ENCODE results near the gene SPATA22. TPM values are rescaled to one million over a fixed set of nuclear protein-coding genes. Genes with fewer than 3 reads are reported as not detected.
"Not testable (repeated sequence)": the region's sequence is repeated elsewhere in the genome, so short reads cannot be mapped to it uniquely, and the experiment has no call there.

The SPATA22 gene
- 1 to 10 TPM in 1 of 3 donors, under 1 TPM in 2; 0.28 to 1.1 (median 0.56) TPM for polyA plus RNA-seq (ENCODE audit: insufficient read length in 3 of 3)

DNA sequence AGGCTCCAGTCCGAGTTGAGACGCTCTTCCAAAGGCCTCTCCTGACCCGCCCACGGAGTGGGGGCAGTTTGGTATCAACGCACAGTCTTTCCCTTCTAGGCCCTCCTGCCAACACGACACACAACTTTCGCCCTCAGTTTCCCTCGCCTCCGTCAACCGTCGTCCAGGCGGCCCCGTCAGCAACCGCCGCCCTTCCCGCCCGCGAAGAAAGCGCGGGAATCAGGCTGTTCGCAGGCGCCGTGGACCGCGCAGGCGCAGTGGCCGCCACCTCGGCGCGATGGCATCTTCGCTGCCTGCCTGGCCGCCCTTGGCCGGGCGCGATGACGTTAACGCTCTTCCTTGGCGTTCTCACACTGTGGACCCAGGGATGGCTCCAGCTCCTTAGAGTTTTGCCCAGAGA, at the start of gene SPATA22:
TSS of gene SPATA22 (minus strand) at position 221 of the 400 bp plus-strand sequence. CDS start 2,494 bp downstream, outside the sequence.
- no peak for DNase-seq (ENCODE audit: low read depth in 3 of 3, low spot score in 2 of 3)

GRCh38 chr17:3519472-3519871, 47.9 kb upstream of the SPATA22 start:
- DNase-seq (ENCODE audit: low read depth in 3 of 3, low spot score in 2 of 3) = not testable (repeated sequence)

DNA sequence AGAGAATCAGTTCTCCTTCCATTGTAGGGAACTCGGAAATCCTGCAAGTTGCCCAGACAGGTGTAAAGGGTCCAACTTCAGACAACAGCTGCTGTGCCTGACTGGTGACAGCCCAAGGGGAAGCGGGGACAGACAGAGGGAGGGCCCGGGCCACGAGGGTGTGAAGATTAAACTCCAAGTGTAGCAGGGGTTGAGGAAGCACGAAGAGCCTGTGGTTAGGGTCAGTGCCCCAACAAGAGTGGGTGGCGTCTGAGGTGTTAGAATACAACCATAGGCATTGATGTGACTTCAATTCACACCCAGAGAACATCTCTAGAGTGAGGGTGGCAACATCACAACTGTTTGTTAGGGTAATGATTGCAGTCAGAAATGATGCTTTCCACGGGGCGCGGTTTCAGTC, 43.3 kb upstream of the SPATA22 start:
- DNase-seq (ENCODE audit: low read depth in 3 of 3, low spot score in 2 of 3) = no peak

GRCh38 chr17:3514167-3514566, 42.5 kb upstream of the SPATA22 start:
- not testable (repeated sequence) for DNase-seq (ENCODE audit: low read depth in 3 of 3, low spot score in 2 of 3)

DNA sequence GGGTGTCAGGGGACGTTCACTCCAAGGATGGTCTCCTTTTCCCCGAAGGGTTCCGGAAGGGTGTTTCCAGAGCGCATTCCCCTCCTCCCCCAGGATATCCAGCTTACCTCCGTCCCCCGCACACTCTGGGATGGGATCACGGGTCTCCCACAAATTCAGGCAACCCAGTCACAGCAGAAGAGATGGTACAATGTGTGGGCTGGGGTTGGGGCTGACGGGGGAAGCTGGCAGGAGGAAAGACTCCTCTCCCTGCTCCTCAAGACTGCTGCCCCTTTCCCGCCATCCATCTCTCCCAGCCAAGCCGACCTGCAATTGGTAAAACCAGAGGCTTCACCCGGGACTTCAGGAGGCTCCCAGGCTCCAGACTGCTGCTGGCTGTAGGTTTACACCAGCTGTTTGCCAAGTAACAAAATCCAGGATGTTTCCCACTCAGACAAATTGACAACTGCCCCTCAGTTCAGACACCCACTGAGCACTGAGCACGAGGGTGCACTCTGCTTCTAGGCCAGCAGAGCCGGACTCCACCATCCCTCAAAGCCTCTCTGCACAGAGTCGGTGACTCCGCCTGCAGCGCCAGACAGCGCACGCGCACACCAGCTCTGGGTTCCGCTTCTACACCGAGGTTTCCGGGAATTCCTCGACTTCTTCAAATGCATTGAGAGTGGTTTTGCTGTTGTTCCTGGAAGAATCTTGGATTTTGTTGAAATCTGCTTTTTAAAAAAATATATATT, 41.9 kb upstream of the SPATA22 start:
- no peak for DNase-seq (ENCODE audit: low read depth in 3 of 3, low spot score in 2 of 3)

DNA sequence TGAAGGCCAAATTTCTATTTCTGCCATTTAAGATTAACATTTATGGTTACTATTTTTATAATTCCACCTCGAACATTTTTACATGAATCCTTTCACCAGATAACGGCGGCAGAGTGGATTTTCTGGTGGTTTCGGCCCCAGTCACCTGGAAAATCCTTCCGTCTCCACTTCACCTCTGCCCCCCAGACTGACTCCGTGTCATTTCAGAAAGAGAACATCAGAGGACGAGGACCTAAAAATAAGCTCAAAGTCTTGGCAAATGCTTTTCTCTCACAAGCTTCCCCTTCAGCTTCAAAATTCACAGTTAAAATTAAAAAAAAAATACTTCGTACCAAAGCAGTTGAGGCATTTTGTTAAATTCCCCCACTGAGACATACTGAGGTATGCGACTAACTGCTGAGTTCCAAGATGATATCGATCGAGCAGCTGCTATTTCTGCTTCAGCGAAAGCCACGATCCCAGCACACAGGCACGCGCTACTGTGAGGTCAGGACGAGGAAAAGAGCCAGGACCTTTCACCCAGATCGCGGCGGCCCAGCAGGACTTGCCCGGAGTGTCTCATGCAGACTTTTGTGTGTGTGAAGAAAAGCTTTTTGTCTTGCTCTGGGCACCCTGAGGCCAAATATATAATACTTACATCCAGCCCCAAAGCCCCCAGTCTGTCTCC, 41.0 kb upstream of the SPATA22 start:
- no peak for DNase-seq (ENCODE audit: low read depth in 3 of 3, low spot score in 2 of 3)

GRCh38 chr17:3511852-3512504, 40.4 kb upstream of the SPATA22 start:
- DNase-seq (ENCODE audit: low read depth in 3 of 3, low spot score in 2 of 3) = no peak

DNA sequence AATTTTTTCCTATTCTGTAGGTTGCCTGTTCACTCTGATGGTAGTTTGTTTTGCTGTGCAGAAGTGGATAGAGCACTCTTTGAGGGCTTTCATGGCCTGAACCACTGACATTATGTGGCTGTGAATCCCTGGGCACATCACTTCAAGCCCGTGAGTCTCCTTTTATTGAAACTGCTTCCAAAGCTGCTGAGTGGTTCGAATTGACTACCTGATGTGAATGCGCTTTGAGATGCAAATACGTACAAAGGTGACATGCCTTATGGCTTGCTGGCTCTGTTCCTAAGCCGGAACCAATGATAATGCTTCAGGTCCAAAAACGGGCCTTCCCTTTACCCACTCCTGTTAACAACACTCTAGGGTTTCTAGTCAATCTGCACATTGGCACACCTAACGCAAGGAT, 38.5 kb upstream of the SPATA22 start:
- DNase-seq (ENCODE audit: low read depth in 3 of 3, low spot score in 2 of 3) = no peak

DNA sequence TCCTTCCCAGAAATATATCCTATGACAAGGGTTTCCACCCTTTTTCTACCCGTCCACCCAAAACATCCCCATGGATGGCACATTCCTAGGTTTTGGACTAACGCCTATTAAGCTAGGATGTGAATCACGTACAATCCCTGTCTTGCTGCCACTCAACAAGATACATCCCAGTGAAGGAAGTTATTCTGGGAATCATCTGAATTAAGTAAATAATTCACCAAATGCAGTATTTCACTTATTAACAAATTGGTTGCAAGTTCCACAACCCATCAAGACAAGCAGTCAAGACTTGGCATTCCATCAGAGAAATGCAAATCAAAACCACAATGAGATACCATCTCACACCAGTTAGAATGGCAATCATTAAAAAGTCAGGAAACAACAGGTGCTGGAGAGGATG, 36.2 kb upstream of the SPATA22 start:
- no peak for DNase-seq (ENCODE audit: low read depth in 3 of 3, low spot score in 2 of 3)

- DNase-seq (ENCODE audit: low read depth in 3 of 3, low spot score in 2 of 3) = no peak
These were observed 35.5 kb upstream of the SPATA22 start for GRCh38 chr17:3507071-3507470.

GRCh38 chr17:3506054-3506453, 34.4 kb upstream of the SPATA22 start:
- no peak for DNase-seq (ENCODE audit: low read depth in 3 of 3, low spot score in 2 of 3)

- no peak for DNase-seq (ENCODE audit: low read depth in 3 of 3, low spot score in 2 of 3)
These were observed 33.4 kb upstream of the SPATA22 start for GRCh38 chr17:3505008-3505407.

- DNase-seq (ENCODE audit: low read depth in 3 of 3, low spot score in 2 of 3) = no peak
These were observed 31.7 kb upstream of the SPATA22 start for GRCh38 chr17:3503285-3503684.

DNA sequence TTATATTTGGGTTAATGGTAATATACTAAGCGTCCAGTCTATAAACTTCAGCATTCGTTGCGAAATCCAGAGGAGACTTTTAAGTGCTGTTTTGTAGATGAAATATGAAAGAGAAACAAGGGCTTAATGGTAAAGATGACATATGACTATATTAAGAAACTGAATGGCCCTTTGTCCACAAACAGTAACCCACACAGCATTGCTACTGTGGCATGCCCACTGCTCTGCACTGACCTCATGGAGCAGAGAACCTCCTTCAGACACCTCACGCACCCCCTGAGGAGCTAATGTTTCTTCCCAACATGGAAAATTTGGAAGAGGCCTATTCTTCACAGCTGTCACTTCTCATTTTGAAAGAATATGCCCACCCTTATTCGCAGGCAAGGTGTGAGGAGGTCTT, 30.8 kb upstream of the SPATA22 start:
- no peak for DNase-seq (ENCODE audit: low read depth in 3 of 3, low spot score in 2 of 3)

GRCh38 chr17:3501344-3501743, 29.7 kb upstream of the SPATA22 start:
- DNase-seq (ENCODE audit: low read depth in 3 of 3, low spot score in 2 of 3) = no peak

DNA sequence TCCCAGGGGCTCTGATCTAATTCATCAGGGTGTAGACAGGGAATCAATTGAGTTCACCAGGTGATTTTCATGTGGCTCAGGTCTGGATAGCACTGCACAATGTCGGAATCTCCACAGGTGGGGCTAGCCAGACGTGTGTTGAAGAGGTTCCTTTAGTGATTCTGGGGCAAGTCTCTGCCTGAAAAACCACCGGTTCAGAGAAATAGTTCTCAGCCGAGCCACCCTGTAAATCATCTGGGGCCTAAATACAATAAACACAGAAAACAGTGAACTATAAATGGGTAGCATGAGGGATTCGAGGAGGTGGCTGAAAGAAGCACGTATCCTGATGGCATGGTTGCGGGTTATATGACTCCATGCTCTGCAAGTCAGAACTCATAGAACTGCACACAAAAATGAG, 25.5 kb upstream of the SPATA22 start:
- DNase-seq (ENCODE audit: low read depth in 3 of 3, low spot score in 2 of 3) = no peak

GRCh38 chr17:3485481-3486068, 14.0 kb upstream of the SPATA22 start:
- no peak for DNase-seq (ENCODE audit: low read depth in 3 of 3, low spot score in 2 of 3)

DNA sequence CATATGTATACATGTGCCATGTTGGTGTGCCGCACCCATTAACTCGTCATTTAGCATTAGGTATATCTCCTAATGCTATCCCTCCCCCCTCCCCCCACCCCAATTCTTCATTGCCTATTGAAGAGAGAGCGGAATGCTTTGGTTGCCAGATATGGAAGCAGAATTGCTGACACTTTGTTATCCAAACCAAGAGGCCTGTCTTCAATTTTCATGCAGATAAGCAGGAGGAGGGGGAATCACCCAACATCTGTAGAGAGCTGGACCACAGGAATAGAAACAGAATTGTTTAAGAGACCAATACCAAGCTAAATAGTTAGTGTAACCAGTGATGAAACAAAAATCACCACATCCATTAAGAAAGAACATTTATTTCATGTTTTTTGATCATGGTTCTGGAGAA, 11.2 kb upstream of the SPATA22 start:
- DNase-seq (ENCODE audit: low read depth in 3 of 3, low spot score in 2 of 3) = no peak

- DNase-seq (ENCODE audit: low read depth in 3 of 3, low spot score in 2 of 3) = no peak
These were observed 8.4 kb upstream of the SPATA22 start for GRCh38 chr17:3479988-3480387.

GRCh38 chr17:3475812-3476610, 4.4 kb upstream of the SPATA22 start, which contains the start of gene ASPA:
ASPA (plus strand) TSS chr17:3475997; CDS start chr17:3476160, 163 bp downstream.
- no peak for DNase-seq (ENCODE audit: low read depth in 3 of 3, low spot score in 2 of 3)
